ENCODE results near the gene CLIC5.

The CLIC5 gene

DNA sequence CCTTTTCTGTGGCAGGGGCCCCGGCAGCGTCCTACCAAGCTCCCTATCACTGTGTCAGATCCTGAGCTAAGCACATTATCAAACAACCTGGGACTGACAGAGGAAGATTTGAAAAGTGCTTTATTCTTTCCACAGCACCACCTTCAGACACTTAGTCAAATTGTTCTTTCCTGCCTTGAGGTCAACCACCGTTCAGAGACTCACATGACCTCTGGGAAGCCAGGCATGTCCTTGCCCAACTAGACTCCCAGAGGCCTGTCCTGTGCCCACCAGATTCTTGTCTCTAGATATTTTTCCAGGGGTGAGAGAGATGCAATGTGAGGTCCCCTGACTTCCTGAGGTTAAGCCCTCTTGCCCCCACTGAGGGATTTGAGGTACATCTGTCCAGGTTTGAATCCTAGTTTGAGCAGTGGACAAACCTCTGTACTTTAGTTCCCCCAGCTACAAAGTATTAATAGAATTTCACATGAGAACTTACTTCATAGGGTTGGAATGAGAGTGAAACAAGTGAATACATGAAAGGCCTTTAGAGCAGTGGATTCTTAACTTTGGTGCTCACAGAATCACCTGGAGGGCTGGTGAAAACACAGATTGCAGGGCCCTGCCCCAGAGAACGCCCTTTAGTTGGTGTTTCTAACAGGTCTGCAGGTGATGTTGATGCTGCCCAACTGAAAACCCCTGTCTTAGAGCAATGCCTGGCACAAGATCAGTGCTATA lies 179.8 kb downstream of the CLIC5 start:
- DNase-seq: no peak

DNA sequence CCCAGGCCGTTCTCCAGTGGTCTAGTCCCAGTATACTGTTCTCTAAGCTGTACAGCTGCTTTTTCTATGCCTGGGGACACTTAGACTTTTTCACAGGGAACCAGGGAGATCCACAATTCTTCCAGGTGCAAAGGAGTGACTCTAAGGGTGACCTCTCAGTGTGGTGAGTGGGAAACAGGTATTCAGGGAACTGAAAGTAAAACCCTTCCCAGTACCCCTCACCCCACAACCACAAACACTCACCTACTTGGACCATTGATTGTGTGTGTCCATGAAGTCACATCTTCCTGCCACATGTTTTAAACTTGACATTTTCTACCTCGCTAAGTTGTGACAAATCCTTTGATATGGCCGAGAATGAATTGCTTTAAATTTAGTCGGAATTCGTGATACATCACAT lies 183.6 kb downstream of the CLIC5 start:
- no peak for DNase-seq

All from fibroblast of skin of right biceps (primary cell).